ENCODE results near the gene LRTM2.

Gene LRTM2

GRCh38 chr12:1836241-1836803, 16.0 kb downstream of the LRTM2 start:
- no peak overlapping the region for H3K4me2 ChIP-seq (ENCODE audit: low read depth, low read length, poor library complexity, severe bottlenecking)
- H3K36me3 ChIP-seq (ENCODE audit: insufficient read depth, low read length), result no peaks in the 10 kb centered on the region
- no peak overlapping the region for H2AFZ ChIP-seq (ENCODE audit: low read length)
- TF ChIP-seq EZH2phosphoT487 (IDR thresholded peaks at IDR 0.05; ENCODE audit: borderline replicate concordance) (no peak), CTCF (conservative IDR thresholded peaks at IDR 0.05; ENCODE audit: low read length) (no peak)
- H3F3A ChIP-seq (ENCODE audit: low read depth), result no peaks in the 10 kb centered on the region; the same call in 1 of the 2 replicates
- H3K9me3 ChIP-seq (ENCODE audit: insufficient read depth, low read depth, low read length), result no peaks in the 10 kb centered on the region
- no peak overlapping the region for H3K9ac ChIP-seq (ENCODE audit: low read depth, low read length, poor library complexity, severe bottlenecking)
- H4K20me1 ChIP-seq (ENCODE audit: insufficient read depth, low read length, poor library complexity, severe bottlenecking), result no peaks in the 10 kb centered on the region
- H3K4me1 ChIP-seq (ENCODE audit: insufficient read depth, low read length, poor library complexity, severe bottlenecking), result peaks cover 42% of the 10 kb centered on the region
- H3K79me2 ChIP-seq (ENCODE audit: insufficient read depth, low read length), result no peaks in the 10 kb centered on the region
- no peak overlapping the region for H3K4me3 ChIP-seq (ENCODE audit: low read length, poor library complexity, severe bottlenecking)
- no peaks in the 10 kb centered on the region for H3K27me3 ChIP-seq (ENCODE audit: insufficient read depth, low read length, poor library complexity, severe bottlenecking)
- H3K9me2 ChIP-seq (replicated peaks; ENCODE audit: low read depth, low read length), result no peaks in the 10 kb centered on the region

- Histone ChIP-seq H2AFZ (ENCODE audit: low read length) (no peak overlapping the region), H3K36me3 (ENCODE audit: insufficient read depth, low read length) (no peaks in the 10 kb centered on the region), H4K20me1 (ENCODE audit: insufficient read depth, low read length, poor library complexity, severe bottlenecking) (no peaks in the 10 kb centered on the region), H3K9me2 (replicated peaks; ENCODE audit: low read depth, low read length) (no peaks in the 10 kb centered on the region), H3K27me3 (ENCODE audit: insufficient read depth, low read length, poor library complexity, severe bottlenecking) (no peaks in the 10 kb centered on the region), H3K4me1 (ENCODE audit: insufficient read depth, low read length, poor library complexity, severe bottlenecking) (peaks cover 47% of the 10 kb centered on the region), H3F3A (ENCODE audit: low read depth) (no peaks in the 10 kb centered on the region; the same call in 1 of the 2 replicates), H3K9me3 (ENCODE audit: insufficient read depth, low read depth, low read length) (no peaks in the 10 kb centered on the region), H3K79me2 (ENCODE audit: insufficient read depth, low read length) (no peaks in the 10 kb centered on the region), H3K4me2 (ENCODE audit: low read depth, low read length, poor library complexity, severe bottlenecking) (no peak overlapping the region), H3K9ac (ENCODE audit: low read depth, low read length, poor library complexity, severe bottlenecking) (no peak overlapping the region), H3K4me3 (ENCODE audit: low read length, poor library complexity, severe bottlenecking) (no peak overlapping the region)
- TF ChIP-seq CTCF (conservative IDR thresholded peaks at IDR 0.05; ENCODE audit: low read length), result no peak
- no peak for TF ChIP-seq EZH2phosphoT487 (IDR thresholded peaks at IDR 0.05; ENCODE audit: borderline replicate concordance)
Observed at GRCh38 chr12:1836854-1837421, 16.6 kb downstream of the LRTM2 start.

GRCh38 chr12:1837541-1838204, 17.3 kb downstream of the LRTM2 start:
- no peaks in the 10 kb centered on the region for H3K9me3 ChIP-seq (ENCODE audit: insufficient read depth, low read depth, low read length)
- no peaks in the 10 kb centered on the region; the same call in 1 of the 2 replicates for H3F3A ChIP-seq (ENCODE audit: low read depth)
- TF ChIP-seq EZH2phosphoT487 (IDR thresholded peaks at IDR 0.05; ENCODE audit: borderline replicate concordance) (no peak), CTCF (conservative IDR thresholded peaks at IDR 0.05; ENCODE audit: low read length) (no peak)
- no peak overlapping the region for H2AFZ ChIP-seq (ENCODE audit: low read length)
- no peak overlapping the region for H3K4me3 ChIP-seq (ENCODE audit: low read length, poor library complexity, severe bottlenecking)
- peak overlapping the region; percentile 11 for H3K9ac ChIP-seq (ENCODE audit: low read depth, low read length, poor library complexity, severe bottlenecking)
- no peaks in the 10 kb centered on the region for H4K20me1 ChIP-seq (ENCODE audit: insufficient read depth, low read length, poor library complexity, severe bottlenecking)
- no peaks in the 10 kb centered on the region for H3K36me3 ChIP-seq (ENCODE audit: insufficient read depth, low read length)
- no peaks in the 10 kb centered on the region for H3K27me3 ChIP-seq (ENCODE audit: insufficient read depth, low read length, poor library complexity, severe bottlenecking)
- peaks cover 50% of the 10 kb centered on the region for H3K4me1 ChIP-seq (ENCODE audit: insufficient read depth, low read length, poor library complexity, severe bottlenecking)
- H3K79me2 ChIP-seq (ENCODE audit: insufficient read depth, low read length), result no peaks in the 10 kb centered on the region
- no peak overlapping the region for H3K4me2 ChIP-seq (ENCODE audit: low read depth, low read length, poor library complexity, severe bottlenecking)
- H3K9me2 ChIP-seq (replicated peaks; ENCODE audit: low read depth, low read length), result no peaks in the 10 kb centered on the region
